IMR-90 (cell line): ENCODE results near the gene GCLC. TPM values are rescaled to one million over a fixed set of nuclear protein-coding genes. Genes with fewer than 3 reads are reported as not detected.
A peak's percentile ranks its signal among the peaks of the same experiment; 100 is the strongest.

Experiments used
- ATAC-seq: fragments of 200-7000 bp; cut with Tn5 transposase; 2 replicates; pipeline ENCODE4 v1.9.1; 2020; ENCODE audit warnings: low read depth, mild to moderate bottlenecking, moderate library complexity
- BruUV-seq: library from RNA; stranded (reverse); fragments of 400-500 nt; replicated peaks from 2 replicates; lab custom pipeline; 2021; lab: Mats Ljungman, UMichigan
- CTCF ChIA-PET: fragments of 300-600 bp; formaldehyde crosslinking; extraction: SDS; loops from one replicate; lab custom pipeline; 2021; ENCODE audit warnings: antibody characterized with exemption; lab: Yijun Ruan, JAX
- POLR2A ChIA-PET: fragments of 300-600 bp; sonication (Branson Sonifier 250); formaldehyde crosslinking; loops from one replicate; lab custom pipeline; 2022; ENCODE audit warnings: antibody characterized with exemption; ENCODE audit not compliant: unreplicated experiment; lab: Charles Lee
- DNase-seq: peaks from one replicate; pipeline ENCODE4 v3.0.0; 2013
- H2AFZ ChIP-seq: replicated peaks from 2 replicates; pipeline ENCODE3; 2013; ENCODE audit warnings: low read length, mild to moderate bottlenecking; ENCODE audit not compliant: poor library complexity
- H2AK5ac ChIP-seq: 2 replicates; pipeline ENCODE4 v1.6.1; 2013; ENCODE audit warnings: low read depth, low read length, inconsistent platforms
- H2AK9ac ChIP-seq: replicated peaks from 2 replicates; pipeline ENCODE3; 2013; ENCODE audit warnings: mild to moderate bottlenecking, low read depth, low read length, moderate library complexity; ENCODE audit not compliant: poor library complexity
- H2BK120ac ChIP-seq: 2 replicates; pipeline ENCODE4 v1.6.1; 2013; ENCODE audit warnings: low read depth, low read length, inconsistent platforms
- H2BK15ac ChIP-seq: 3 replicates; pipeline ENCODE4 v1.6.1; 2013; ENCODE audit warnings: low read depth, low read length, inconsistent platforms
- H2BK20ac ChIP-seq: 2 replicates; pipeline ENCODE4 v1.6.1; 2013; ENCODE audit warnings: low read depth, mild to moderate bottlenecking, inconsistent platforms, low read length, moderate library complexity
- H2BK5ac ChIP-seq: 2 replicates; pipeline ENCODE4 v1.6.1; 2013; ENCODE audit warnings: mild to moderate bottlenecking, low read depth, low read length, inconsistent platforms; ENCODE audit not compliant: poor library complexity, severe bottlenecking
- H3K14ac ChIP-seq: replicated peaks from 2 replicates; pipeline ENCODE4 v1.6.1; 2013; ENCODE audit warnings: low read depth, low read length, inconsistent platforms
- H3K18ac ChIP-seq: 2 replicates; pipeline ENCODE4 v1.6.1; 2013; ENCODE audit warnings: low read depth, low read length, control low read depth
- H3K23ac ChIP-seq: 2 replicates; pipeline ENCODE4 v1.6.1; 2013; ENCODE audit warnings: low read depth, low read length, inconsistent platforms
- H3K27ac ChIP-seq: 2 replicates; pipeline ENCODE4 v1.5.1; 2013; ENCODE audit warnings: mild to moderate bottlenecking, control low read depth, low read length; ENCODE audit not compliant: insufficient read depth
- H3K27me3 ChIP-seq: 2 replicates; pipeline ENCODE4 v1.6.1; 2013; ENCODE audit warnings: low read length; ENCODE audit not compliant: control insufficient read depth, insufficient read depth
- H3K36me3 ChIP-seq: 2 replicates; pipeline ENCODE4 v1.6.1; 2013; ENCODE audit warnings: low read length, mixed read lengths; ENCODE audit not compliant: control insufficient read depth, insufficient read depth
- H3K4ac ChIP-seq: 2 replicates; pipeline ENCODE4 v1.6.1; 2013; ENCODE audit warnings: low read depth, low read length, inconsistent platforms
- H3K4me1 ChIP-seq: 2 replicates; pipeline ENCODE4 v1.6.1; 2013; ENCODE audit warnings: low read length, mixed read lengths; ENCODE audit not compliant: control insufficient read depth, insufficient read depth
- H3K4me2 ChIP-seq: 2 replicates; pipeline ENCODE4 v1.6.1; 2013; ENCODE audit warnings: low read depth, mild to moderate bottlenecking, control low read depth, low read length, moderate library complexity
- H3K4me3 ChIP-seq: 2 replicates; pipeline ENCODE4 v1.5.1; 2013; ENCODE audit warnings: low read depth, mild to moderate bottlenecking, control low read depth, low read length, moderate library complexity; ENCODE audit not compliant: insufficient read depth
- H3K56ac ChIP-seq: 2 replicates; pipeline ENCODE4 v1.6.1; 2013; ENCODE audit warnings: low read length, inconsistent platforms; ENCODE audit not compliant: insufficient read depth; ENCODE audit errors: extremely low read depth
- H3K79me1 ChIP-seq, 2 experiments: 2 replicates each; pipeline ENCODE4 v1.6.1; 2013; ENCODE audit warnings: low read length in 2 of 2, inconsistent platforms in 1 of 2, low read depth in 1 of 2
- H3K9ac ChIP-seq: 2 replicates; pipeline ENCODE4 v1.6.1; 2013; ENCODE audit warnings: low read depth, low read length, control low read depth
- H3K9me1 ChIP-seq: 2 replicates; pipeline ENCODE4 v1.6.1; 2013; ENCODE audit warnings: low read length, inconsistent platforms; ENCODE audit not compliant: insufficient read depth
- H3K9me3 ChIP-seq: 2 replicates; pipeline ENCODE4 v1.6.1; 2013; ENCODE audit warnings: low read length; ENCODE audit not compliant: control insufficient read depth, insufficient read depth
- H4K20me1 ChIP-seq: 2 replicates; pipeline ENCODE4 v1.6.1; 2013; ENCODE audit warnings: low read length, inconsistent platforms; ENCODE audit not compliant: insufficient read depth
- H4K5ac ChIP-seq: 2 replicates; pipeline ENCODE4 v1.6.1; 2013; ENCODE audit warnings: mild to moderate bottlenecking, low read depth, low read length, control low read depth
- H4K8ac ChIP-seq, 2 experiments: 2 replicates each; pipeline ENCODE4 v1.6.1; 2013; ENCODE audit warnings: low read depth in 2 of 2, low read length in 2 of 2, control low read depth in 1 of 2, inconsistent platforms in 1 of 2
- H4K91ac ChIP-seq: 2 replicates; pipeline ENCODE4 v1.6.1; 2013; ENCODE audit warnings: low read depth, low read length, inconsistent platforms; ENCODE audit not compliant: insufficient read depth
- CEBPB ChIP-seq: IDR thresholded peaks from 2 replicates; pipeline ENCODE4 v1.6.1; 2012; ENCODE audit warnings: low read depth, low read length, improper control_type of control experiment
- CHD1 ChIP-seq: IDR thresholded peaks from 2 replicates; pipeline ENCODE4 v1.6.1; 2012; ENCODE audit warnings: low read depth, low read length, improper control_type of control experiment
- WGBS, 2 experiments: methylation state at CpG; one replicate each; pipeline versions ENCODE4 v1.1.5 to v1.1.7; 2013; ENCODE audit warnings: missing lambda C conversion rate in 2 of 2; ENCODE audit not compliant: insufficient read length in 1 of 2; ENCODE audit errors: extremely low coverage in 2 of 2; 5-methylcytosine and 5-hydroxymethylcytosine counted together
- dilution Hi-C: fragments of 300-500 bp; cut with HindIII; formaldehyde crosslinking; loops from one replicate; pipeline ENCODE4 v1.14.3; 2018; ENCODE audit warnings: low sequenced_read_pairs; ENCODE audit not compliant: unreplicated experiment
- in situ Hi-C: fragments of 300-500 bp; cut with MboI; formaldehyde crosslinking; loops from 3 replicates; pipeline ENCODE4 v1.14.3; 2019; ENCODE audit warnings: low sequenced_read_pairs, inconsistent platforms, mixed read lengths
- intact Hi-C: fragments of 100-400 bp; cut with micrococcal nuclease; formaldehyde crosslinking; loops from 2 replicates; pipeline ENCODE4 v1.10.0; 2022
- polyA plus RNA-seq, 3 experiments: library from polyadenylated mRNA; depleted of rRNA; stranded (reverse); fragments of >200 nt; gene quantifications; 2 replicates each; pipeline ENCODE4 v1.2.3, GENCODE V29; 2012; ENCODE audit warnings: low replicate concordance in 1 of 3
- total RNA-seq: library from RNA; depleted of rRNA; stranded (reverse); fragments of >200 nt; gene quantifications from 2 replicates; pipeline ENCODE4 v1.2.3, GENCODE V29; 2012

Gene GCLC
- total and polyA plus RNA-seq, 2 of the 4 experiments (the other 2 are of a cell fraction) = 14.2 to 24.2 TPM

GRCh38 chr6:53465732-53466131 lies 79.2 kb downstream of the GCLC start:
- Histone ChIP-seq H4K91ac (no peak overlapping the region), H3K4ac (no peak overlapping the region), H3K27me3 (peaks cover 4% of the 10 kb centered on the region; the same call in 1 of the 2 replicates), H2BK15ac (no peak overlapping the region), H3K23ac (no peak overlapping the region), H3K9ac (no peak overlapping the region), H2BK5ac (no peak overlapping the region), H2BK120ac (no peak overlapping the region), H3K56ac (no peak overlapping the region), H4K5ac (peak overlapping the region; percentile 7), H3K18ac (no peak overlapping the region), H3K79me1 (no peaks in the 10 kb centered on the region), H3K36me3 (no peaks in the 10 kb centered on the region), H3K4me3 (no peak overlapping the region), H3K9me3 (no peaks in the 10 kb centered on the region), H3K14ac (no peak overlapping the region), H2BK20ac (peak overlapping the region; percentile 62), H3K27ac (peak overlapping the region; percentile 43; the same call in 1 of the 2 replicates), H4K8ac (peak overlapping the region in 1 of 2 experiments; percentile 17; a peak in 1 of 4 replicates), H3K4me2 (no peak overlapping the region), H2AK9ac (no peak overlapping the region), H4K20me1 (no peaks in the 10 kb centered on the region), H3K9me1 (0 out of 2 replicates have a peak, but pooled peaks cover 9% of the 10 kb centered on the region), H3K4me1 (peaks cover 10% of the 10 kb centered on the region; the same call in 1 of the 2 replicates), H2AFZ (no peak overlapping the region), H2AK5ac (no peak overlapping the region)
- ATAC-seq = peak; percentile 38
- DNase-seq = peak; percentile 23
- dilution Hi-C loops = no loop called here
- ChIA-PET POLR2A (no interaction called here), CTCF (interaction anchor here (0.7 to 1.7 kb wide), 2 partner anchors 265 to 293 kb away, joined by 3 to 4 read pairs; no protein-coding TSS in a partner anchor)
- in situ Hi-C loops = no loop called here
- intact Hi-C loops = no loop called here
- no CpG with 5 or more reads among the region's 5 CpGs for WGBS, 2 experiments
- TF ChIP-seq CHD1 = no peak
- TF ChIP-seq CEBPB = peak; percentile 64
- BruUV-seq = no TSS peak
